Liver (tissue), 3 donors: ENCODE data around the gene TCF12.

Experiments
- CTCF ChIP-seq: fragments of 150-350 bp; IDR thresholded peaks from 2 replicates; pipeline ENCODE4 v1.5.1; 2017; ENCODE audit warnings: improper control_type of control experiment, low read depth, low read length; ENCODE audit not compliant: missing input control
- FOXA2 ChIP-seq: IDR thresholded peaks from 2 replicates; pipeline ENCODE4 v1.6.1; 2016; ENCODE audit warnings: antibody characterized with exemption
- GABPA ChIP-seq, 2 donors: IDR thresholded peaks in 1 of 2; conservative IDR thresholded peaks in 1 of 2; 2 replicates each; pipeline ENCODE4 v1.6.1; 2016; ENCODE audit warnings: antibody characterized with exemption in 2 of 2, mild to moderate bottlenecking in 1 of 2, moderate library complexity in 1 of 2
- JUND ChIP-seq, 2 donors: IDR thresholded peaks; 2 replicates each; pipeline ENCODE4 v1.6.1; 2016; ENCODE audit warnings: antibody characterized with exemption in 2 of 2
- REST ChIP-seq: IDR thresholded peaks from 2 replicates; pipeline ENCODE4 v1.6.1; 2016; ENCODE audit warnings: antibody characterized with exemption, mild to moderate bottlenecking
- SP1 ChIP-seq: IDR thresholded peaks from 2 replicates; pipeline ENCODE4 v1.6.1; 2018; ENCODE audit warnings: antibody characterized with exemption, mild to moderate bottlenecking
- TAF1 ChIP-seq: conservative IDR thresholded peaks from 2 replicates; pipeline ENCODE4 v1.6.1; 2016; ENCODE audit warnings: antibody characterized with exemption, mild to moderate bottlenecking
- ZBTB33 ChIP-seq: IDR thresholded peaks from 2 replicates; pipeline ENCODE4 v1.6.1; 2016; ENCODE audit warnings: antibody characterized with exemption
- donor health status: healthy.
- donor health status: healthy.

GRCh38 chr15:57298843-57299550 lies 380.6 kb downstream of the TCF12 start:
- TF ChIP-seq REST (no peak), TAF1 (no peak), ZBTB33 (no peak), FOXA2 (no peak), JUND (IDR thresholded peaks at IDR 0.05) (no peak), GABPA (IDR thresholded peaks at IDR 0.05 in 1 of 2, conservative IDR thresholded peaks at IDR 0.05 in 1 of 2) (no peak), CTCF (no peak), SP1 (no peak)
